Parathyroid adenoma (tissue), 2 donors: ENCODE data around the gene TAS2R60.
"Not testable (repeated sequence)": the region's sequence is repeated elsewhere in the genome, so short reads cannot be mapped to it uniquely, and the experiment has no call there.

Experiments
- H2AFZ ChIP-seq: fragments of 300-600 bp; sonication (generic); one replicate; pipeline ENCODE4 v1.7.0; 2017; ENCODE audit warnings: antibody characterized with exemption, mild to moderate bottlenecking
- H3K27ac ChIP-seq: fragments of 300-600 bp; sonication (generic); one replicate; pipeline ENCODE4 v1.7.0; 2017
- H3K27me3 ChIP-seq: fragments of 300-600 bp; sonication (generic); one replicate; pipeline ENCODE4 v1.7.0; 2017; ENCODE audit warnings: low read length; ENCODE audit not compliant: control insufficient read depth, insufficient read depth
- H3K36me3 ChIP-seq: fragments of 300-600 bp; sonication (generic); one replicate; pipeline ENCODE4 v1.7.0; 2017; ENCODE audit warnings: low read length; ENCODE audit not compliant: control insufficient read depth, insufficient read depth
- H3K4me1 ChIP-seq: fragments of 300-600 bp; sonication (generic); one replicate; pipeline ENCODE4 v1.7.0; 2017; ENCODE audit warnings: control low read depth
- H3K4me2 ChIP-seq: fragments of 300-600 bp; sonication (generic); one replicate; pipeline ENCODE4 v1.7.0; 2017; ENCODE audit warnings: low read length
- H3K4me3 ChIP-seq: fragments of 300-600 bp; sonication (generic); one replicate; pipeline ENCODE4 v1.7.0; 2017; ENCODE audit warnings: low read depth, low read length
- H3K79me2 ChIP-seq: fragments of 300-600 bp; sonication (generic); one replicate; pipeline ENCODE4 v1.7.0; 2017; ENCODE audit warnings: control low read depth
- H3K9ac ChIP-seq: fragments of 300-600 bp; sonication (generic); one replicate; pipeline ENCODE4 v1.7.0; 2017; ENCODE audit warnings: mild to moderate bottlenecking
- H3K9me3 ChIP-seq: fragments of 300-600 bp; sonication (generic); one replicate; pipeline ENCODE4 v1.7.0; 2017; ENCODE audit warnings: low read length; ENCODE audit not compliant: control insufficient read depth
- CTCF ChIP-seq: fragments of 300-600 bp; sonication (generic); IDR thresholded peaks from one replicate; pipeline ENCODE4 v1.7.0; 2017; ENCODE audit warnings: antibody characterized with exemption, mild to moderate bottlenecking
- donor health status: primary hyperparathyroidism.

The TAS2R60 gene

GRCh38 chr7:143410521-143411004, 32.7 kb upstream of the TAS2R60 start:
- peaks cover 11% of the 10 kb centered on the region for H3K79me2 ChIP-seq
- H3K9me3 ChIP-seq = no peaks in the 10 kb centered on the region
- H2AFZ ChIP-seq = no peak overlapping the region
- H3K4me3 ChIP-seq = no peak overlapping the region
- H3K4me2 ChIP-seq = no peak overlapping the region
- H3K4me1 ChIP-seq = peaks cover 9% of the 10 kb centered on the region
- H3K9ac ChIP-seq = no peak overlapping the region
- peaks cover 18% of the 10 kb centered on the region for H3K36me3 ChIP-seq
- TF ChIP-seq CTCF = no peak
- no peaks in the 10 kb centered on the region for H3K27me3 ChIP-seq
- no peak overlapping the region for H3K27ac ChIP-seq

- no peak overlapping the region for H3K27ac ChIP-seq
- H3K4me1 ChIP-seq = peaks cover 5% of the 10 kb centered on the region
- no peak overlapping the region for H3K4me2 ChIP-seq
- no peak for TF ChIP-seq CTCF
- no peak overlapping the region for H2AFZ ChIP-seq
- H3K79me2 ChIP-seq = peaks cover 11% of the 10 kb centered on the region
- no peak overlapping the region for H3K4me3 ChIP-seq
- no peaks in the 10 kb centered on the region for H3K9me3 ChIP-seq
- H3K36me3 ChIP-seq = peaks cover 8% of the 10 kb centered on the region
- H3K9ac ChIP-seq = no peak overlapping the region
- H3K27me3 ChIP-seq = no peaks in the 10 kb centered on the region
These were observed 31.1 kb upstream of the TAS2R60 start for GRCh38 chr7:143411976-143412708.

- H3K4me1 ChIP-seq = peaks cover 5% of the 10 kb centered on the region
- no peak overlapping the region for H3K4me3 ChIP-seq
- no peaks in the 10 kb centered on the region for H3K36me3 ChIP-seq
- no peak overlapping the region for H2AFZ ChIP-seq
- peaks cover 8% of the 10 kb centered on the region for H3K79me2 ChIP-seq
- no peaks in the 10 kb centered on the region for H3K9me3 ChIP-seq
- no peak overlapping the region for H3K27ac ChIP-seq
- no peak overlapping the region for H3K9ac ChIP-seq
- H3K27me3 ChIP-seq = no peaks in the 10 kb centered on the region
- no peak overlapping the region for H3K4me2 ChIP-seq
- TF ChIP-seq CTCF = no peak
These were observed 30.1 kb upstream of the TAS2R60 start for GRCh38 chr7:143413123-143413522.

GRCh38 chr7:143415209-143415608, 28.0 kb upstream of the TAS2R60 start:
- H3K9ac ChIP-seq, H2AFZ ChIP-seq, H3K4me3 ChIP-seq, H3K27ac ChIP-seq, H3K27me3 ChIP-seq, H3K36me3 ChIP-seq, H3K9me3 ChIP-seq, H3K4me1 ChIP-seq, H3K4me2 ChIP-seq, H3K79me2 ChIP-seq: not testable (repeated sequence)

GRCh38 chr7:143415742-143416397, 27.4 kb upstream of the TAS2R60 start:
- no peak overlapping the region for H3K27ac ChIP-seq
- H3K36me3 ChIP-seq = no peaks in the 10 kb centered on the region
- H3K4me3 ChIP-seq = no peak overlapping the region
- TF ChIP-seq CTCF = no peak
- no peak overlapping the region for H2AFZ ChIP-seq
- H3K4me2 ChIP-seq = peak overlapping the region; percentile 13
- no peak overlapping the region for H3K9ac ChIP-seq
- H3K79me2 ChIP-seq = no peaks in the 10 kb centered on the region
- H3K4me1 ChIP-seq = peaks cover 10% of the 10 kb centered on the region
- no peaks in the 10 kb centered on the region for H3K27me3 ChIP-seq
- no peaks in the 10 kb centered on the region for H3K9me3 ChIP-seq
